Dermis blood vessel endothelial cell (primary cell): ENCODE measurements around the gene PKD1L1. TPM values are rescaled to one million over a fixed set of nuclear protein-coding genes. Genes with fewer than 3 reads are reported as not detected.

Experiments used
- DNase-seq: peaks from one replicate; pipeline ENCODE4 v3.0.0; 2010
- total RNA-seq: library from RNA; depleted of rRNA; stranded (reverse); fragments of >200 nt; gene quantifications from 2 replicates; pipeline ENCODE4 v1.2.3, GENCODE V29; 2014

Gene PKD1L1
- total RNA-seq, 1 donor from 2014 or later, result 21.4 TPM

DNA sequence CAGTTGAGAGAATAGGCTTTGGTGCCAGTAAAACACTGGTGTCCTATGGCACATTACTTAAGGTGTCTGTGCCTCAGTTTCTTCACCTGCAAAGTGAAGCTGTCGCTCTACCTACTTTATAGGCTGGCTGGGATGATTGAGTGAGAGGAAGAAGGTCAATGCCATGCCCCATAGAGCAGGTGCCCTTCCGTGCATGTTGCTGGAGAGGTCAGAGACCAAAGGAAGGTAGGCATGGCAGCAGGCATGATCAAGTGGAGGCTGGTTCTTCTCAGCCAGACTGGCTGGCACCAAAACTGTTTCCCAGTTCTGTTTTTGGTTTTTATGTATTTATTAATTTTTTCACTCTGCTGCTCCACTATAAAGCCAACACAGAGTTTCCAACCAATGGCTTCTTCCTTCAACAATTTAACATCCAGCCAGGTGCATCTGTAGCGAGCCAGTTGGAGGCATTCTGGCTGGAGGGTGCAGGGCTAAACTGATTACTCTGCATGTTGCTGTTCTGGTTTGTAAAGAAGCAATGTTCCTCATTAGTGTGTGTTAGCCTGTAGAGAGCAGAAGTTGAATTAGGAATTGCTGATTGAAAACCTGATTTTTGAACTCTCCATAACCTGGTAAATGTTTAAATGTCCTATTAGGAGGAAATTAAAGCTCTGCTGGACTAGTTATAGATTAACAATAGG, 222.1 kb downstream of the PKD1L1 start:
- no peak for DNase-seq

DNA sequence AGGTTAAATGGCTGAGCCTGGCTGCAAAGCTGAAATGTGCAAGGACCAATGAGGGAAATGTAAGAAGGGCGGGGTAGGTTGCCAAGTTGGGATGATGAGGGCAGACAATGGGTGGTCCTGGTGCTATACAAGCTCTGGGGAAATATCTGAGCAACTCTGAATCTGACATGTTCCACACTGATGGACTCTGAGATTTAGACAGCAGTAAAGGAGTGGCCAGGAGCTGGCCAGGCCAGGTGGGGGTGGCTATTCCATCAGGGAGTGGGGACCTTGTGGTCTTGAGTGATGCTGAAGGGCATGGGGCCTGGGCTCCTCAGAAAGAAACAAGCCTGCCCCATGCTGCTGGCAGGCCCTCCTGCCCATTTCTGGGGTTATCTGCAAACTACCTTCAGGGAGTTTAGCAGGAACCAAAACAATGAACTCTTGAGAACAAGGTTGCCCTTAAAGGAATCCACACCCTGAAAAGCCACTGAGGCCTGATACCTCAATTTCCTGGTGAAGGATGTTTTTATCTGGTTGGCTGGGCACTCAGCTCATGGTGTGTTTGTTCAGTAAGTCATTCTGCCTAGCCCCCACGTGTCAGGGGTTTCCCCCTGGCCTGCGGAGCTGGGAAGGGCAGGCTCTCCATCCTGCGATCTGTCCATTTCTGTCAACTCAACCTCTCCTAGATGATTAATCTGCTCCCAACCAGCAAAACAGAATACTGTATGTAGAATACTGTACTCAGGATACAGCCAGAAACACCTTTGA, 223.1 kb downstream of the PKD1L1 start:
- peak; percentile 15 for DNase-seq

Other genes with a start within 250 kb of the PKD1L1 start
- 16.8 and 24.5 TPM in 2 replicates for gene HUS1, start 31.1 kb upstream of the PKD1L1 start, total RNA-seq
- gene SUN3, start 80.6 kb upstream of the PKD1L1 start, total RNA-seq, result not detected in 2 replicates
- not detected in 2 replicates for gene C7orf57, start 87.1 kb upstream of the PKD1L1 start, total RNA-seq
- 13.2 and 30.3 TPM in 2 replicates for gene UPP1, start 140.8 kb upstream of the PKD1L1 start, total RNA-seq
- gene ABCA13, start 223.0 kb upstream of the PKD1L1 start, total RNA-seq, result under 0.01 TPM in 1 of 2 replicates, not detected in the other